ENCODE results near the gene HPN. TPM values are rescaled to one million over a fixed set of nuclear protein-coding genes. Genes with fewer than 3 reads are reported as not detected.

HPN gene
- total and polyA plus RNA-seq, 2 of the 13 experiments (the other 11 are each of a cell fraction or from before 2014, with no cell fraction given), result 46.7 to 261 TPM

GRCh38 chr19:34995551-34995950 lies 46.0 kb upstream of the HPN start (continued):
- TF ChIP-seq ZBTB40 (IDR thresholded peaks at IDR 0.05), result no peak
- no peak for TF ChIP-seq ZBTB40 (CRISPR knock-in tag; IDR thresholded peaks at IDR 0.05)
- peak; percentile 44 for TF ChIP-seq MED1 (CRISPR knock-in tag; IDR thresholded peaks at IDR 0.05)
- TF ChIP-seq ZSCAN29 (CRISPR knock-in tag; conservative IDR thresholded peaks at IDR 0.05), result peak; percentile 26; the same call in 1 of the 2 replicates
- 0 out of 2 replicates have a peak, but pooled peaks have one; percentile 30 for TF ChIP-seq PITX1 (CRISPR knock-in tag; IDR thresholded peaks at IDR 0.05)
- TF ChIP-seq HNF1A (IDR thresholded peaks at IDR 0.05; ENCODE audit: low read depth), result peak; percentile 92
- TF ChIP-seq HNF1A (CRISPR knock-in tag; IDR thresholded peaks at IDR 0.05; ENCODE audit: borderline replicate concordance), result peak; percentile 95
- no peak for TF ChIP-seq ZNF577 (CRISPR knock-in tag; IDR thresholded peaks at IDR 0.05; ENCODE audit: borderline replicate concordance, low read depth)
- 0 out of 2 replicates have a peak, but pooled peaks have one; percentile 46 for TF ChIP-seq ZNF691 (CRISPR knock-in tag; IDR thresholded peaks at IDR 0.05; ENCODE audit: borderline replicate concordance, low read depth)
- TF ChIP-seq TFAP4 (IDR thresholded peaks at IDR 0.05; ENCODE audit: borderline replicate concordance, low read depth), result 0 out of 2 replicates have a peak, but pooled peaks have one; percentile 12
- peak; percentile 42; the same call in 1 of the 2 replicates for TF ChIP-seq SAP130 (CRISPR knock-in tag; IDR thresholded peaks at IDR 0.05; ENCODE audit: low read depth)
